ENCODE results near the gene PIP4K2A. TPM values are rescaled to one million over a fixed set of nuclear protein-coding genes. Genes with fewer than 3 reads are reported as not detected.
A peak's percentile ranks its signal among the peaks of the same experiment; 100 is the strongest.

Gene PIP4K2A
- total and polyA plus RNA-seq, 2 of the 13 experiments (the other 11 are each of a cell fraction or from before 2014, with no cell fraction given) = 9.1 to 22.6 TPM

GRCh38 chr10:22531441-22531840, 182.9 kb downstream of the PIP4K2A start:
- Histone ChIP-seq H3K4me1 (ENCODE audit: insufficient read depth, low read length) (peaks cover 26% of the 10 kb centered on the region), H2AFZ (ENCODE audit: low read length) (no peak overlapping the region), H3K27ac (ENCODE audit: extremely low read length, insufficient read depth, low read length) (no peak overlapping the region), H4K20me1 (ENCODE audit: insufficient read depth, low read length) (no peaks in the 10 kb centered on the region), H3K9ac (ENCODE audit: insufficient read depth, low read depth, low read length) (no peak overlapping the region), H3K36me3 (replicated peaks in 1 of 2; ENCODE audit: control insufficient read depth in 1 of 2, insufficient read depth in 2 of 2, low read length in 2 of 2) (no peaks in the 10 kb centered on the region), H3K79me2 (ENCODE audit: insufficient read depth, low read length) (no peaks in the 10 kb centered on the region), H3K4me3 (replicated peaks in 1 of 3; ENCODE audit: insufficient read depth in 1 of 3, low read depth in 2 of 3, low read length in 3 of 3) (no peak overlapping the region), H3K9me3 (ENCODE audit: low read length) (no peaks in the 10 kb centered on the region), H3K4me2 (ENCODE audit: low read depth, low read length) (no peak overlapping the region), H3K27me3 (ENCODE audit: control insufficient read depth in 1 of 2, insufficient read depth in 2 of 2, low read length in 2 of 2) (no peaks in the 10 kb centered on the region; a peak in 1 of 5 replicates)
- ATAC-seq (no peak), DNase-seq (ENCODE audit: low spot score) (no peak), FAIRE-seq (no peak)
- in situ Hi-C loops (cut with HindIII; ENCODE audit: extremely low pct_ligation_motif_present, low pct_unique_long_range_greater_than_20kb) (no loop called here), intact Hi-C loops (cut with micrococcal nuclease; ENCODE audit: unreplicated experiment) (loop anchor here (10.0 kb wide), 1 partner anchor 307 kb away; no protein-coding TSS in a partner anchor)
- ChIA-PET CTCF (ENCODE audit: low intra/inter-chr PET ratio, low total read pairs) (no interaction called here), POLR2A (no interaction called here)
- no TSS peak for BruUV-seq (replicated peaks)
- no peak for TF ChIP-seq ZNF18 (CRISPR knock-in tag; IDR thresholded peaks at IDR 0.05; ENCODE audit: insufficient replicate concordance)
- no peak for TF ChIP-seq XRCC5 (optimal IDR thresholded peaks at IDR 0.05; ENCODE audit: low read length)
- TF ChIP-seq SP4 (CRISPR knock-in tag; IDR thresholded peaks at IDR 0.05) = no peak
- no peak for TF ChIP-seq STAG1 (CRISPR knock-in tag; IDR thresholded peaks at IDR 0.05)
- TF ChIP-seq ZNF569 (CRISPR knock-in tag; IDR thresholded peaks at IDR 0.05; ENCODE audit: borderline replicate concordance) = no peak
- TF ChIP-seq MAFK (conservative IDR thresholded peaks at IDR 0.05 in 1 of 2, IDR thresholded peaks at IDR 0.05 in 1 of 2; ENCODE audit: low read length in 2 of 2) = peak; percentile 17 to 51; a peak in 3 of 4 replicates
- no peak for TF ChIP-seq ZNF124 (CRISPR knock-in tag; IDR thresholded peaks at IDR 0.05)
- WGBS (ENCODE audit: low lambda C conversion rate) = 90% methylated on average over 2 of the region's 2 CpGs

GRCh38 chr10:22531008-22531407, 183.4 kb downstream of the PIP4K2A start:
- no peak for DNase-seq (ENCODE audit: low spot score)
- Histone ChIP-seq H3K4me3 (replicated peaks in 1 of 3; ENCODE audit: insufficient read depth in 1 of 3, low read depth in 2 of 3, low read length in 3 of 3) (no peak overlapping the region), H3K4me1 (ENCODE audit: insufficient read depth, low read length) (peaks cover 26% of the 10 kb centered on the region), H4K20me1 (ENCODE audit: insufficient read depth, low read length) (no peaks in the 10 kb centered on the region), H3K9me3 (ENCODE audit: low read length) (no peaks in the 10 kb centered on the region), H3K27ac (ENCODE audit: extremely low read length, insufficient read depth, low read length) (no peak overlapping the region), H3K79me2 (ENCODE audit: insufficient read depth, low read length) (no peaks in the 10 kb centered on the region), H3K9ac (ENCODE audit: insufficient read depth, low read depth, low read length) (no peak overlapping the region), H3K27me3 (ENCODE audit: control insufficient read depth in 1 of 2, insufficient read depth in 2 of 2, low read length in 2 of 2) (no peaks in the 10 kb centered on the region; a peak in 1 of 5 replicates), H2AFZ (ENCODE audit: low read length) (no peak overlapping the region), H3K4me2 (ENCODE audit: low read depth, low read length) (no peak overlapping the region), H3K36me3 (replicated peaks in 1 of 2; ENCODE audit: control insufficient read depth in 1 of 2, insufficient read depth in 2 of 2, low read length in 2 of 2) (no peaks in the 10 kb centered on the region)
- no peak for FAIRE-seq
- ATAC-seq = no peak
- in situ Hi-C loops (cut with HindIII; ENCODE audit: extremely low pct_ligation_motif_present, low pct_unique_long_range_greater_than_20kb) = no loop called here
- BruUV-seq (replicated peaks) = no TSS peak
- intact Hi-C loops (cut with micrococcal nuclease; ENCODE audit: unreplicated experiment) = loop anchor here (10.0 kb wide), 1 partner anchor 306 kb away; no protein-coding TSS in a partner anchor
- WGBS (ENCODE audit: low lambda C conversion rate) = 42% methylated on average over 3 of the region's 3 CpGs
- ChIA-PET POLR2A (no interaction called here), CTCF (ENCODE audit: low intra/inter-chr PET ratio, low total read pairs) (no interaction called here)
- TF ChIP-seq CBX1 (IDR thresholded peaks at IDR 0.05; ENCODE audit: low read depth) = no peak
- TF ChIP-seq ZSCAN22 (CRISPR knock-in tag; IDR thresholded peaks at IDR 0.05) = no peak
- TF ChIP-seq ZNF3 (CRISPR knock-in tag; IDR thresholded peaks at IDR 0.05) = no peak
- TF ChIP-seq AFF4 (CRISPR knock-in tag; IDR thresholded peaks at IDR 0.05) = no peak
- TF ChIP-seq ZNF510 (CRISPR knock-in tag; IDR thresholded peaks at IDR 0.05; ENCODE audit: low read depth) = no peak
- no peak for TF ChIP-seq DDIT3 (CRISPR knock-in tag; IDR thresholded peaks at IDR 0.05)
- TF ChIP-seq FOXC1 (CRISPR knock-in tag; IDR thresholded peaks at IDR 0.05; ENCODE audit: borderline replicate concordance) = no peak
- TF ChIP-seq ZBTB42 (CRISPR knock-in tag; IDR thresholded peaks at IDR 0.05) = no peak
